ENCODE results near the gene MYH16.
"Not testable (repeated sequence)": the region's sequence is repeated elsewhere in the genome, so short reads cannot be mapped to it uniquely, and the experiment has no call there.

The MYH16 gene

GRCh38 chr7:99257675-99258074 lies 15.0 kb upstream of the MYH16 start:
- FAIRE-seq (no peak), DNase-seq (ENCODE audit: low spot score) (no peak)

GRCh38 chr7:99258501-99258900 lies 14.1 kb upstream of the MYH16 start:
- FAIRE-seq (no peak), DNase-seq (ENCODE audit: low spot score) (no peak)

- DNase-seq (ENCODE audit: low spot score) (no peak), FAIRE-seq (no peak)
Measured at GRCh38 chr7:99260395-99260794, 12.2 kb upstream of the MYH16 start.

- DNase-seq (ENCODE audit: low spot score) (no peak), FAIRE-seq (peak; percentile 17)
Measured at GRCh38 chr7:99261646-99262045, 11.0 kb upstream of the MYH16 start.

- DNase-seq (ENCODE audit: low spot score): no peak
- no peak for FAIRE-seq
Measured at GRCh38 chr7:99265848-99266480, 6.7 kb upstream of the MYH16 start.

- peak; percentile 98 for FAIRE-seq
- DNase-seq (ENCODE audit: low spot score): peak; percentile 99
Measured at GRCh38 chr7:99267481-99267840, 5.2 kb upstream of the MYH16 start.

GRCh38 chr7:99267841-99268576 lies 4.6 kb upstream of the MYH16 start:
- DNase-seq (ENCODE audit: low spot score): peak; percentile 73
- FAIRE-seq: no peak

GRCh38 chr7:99268577-99268908 lies 4.1 kb upstream of the MYH16 start:
- DNase-seq (ENCODE audit: low spot score): no peak
- FAIRE-seq: peak; percentile 94

- no peak for FAIRE-seq
Measured at GRCh38 chr7:99270702-99271101, 1.9 kb upstream of the MYH16 start.

GRCh38 chr7:99273561-99273960 lies 922 bp downstream of the MYH16 start:
- DNase-seq (ENCODE audit: low spot score): not testable (repeated sequence)
- FAIRE-seq: peak; percentile 13

More at GRCh38 chr7:99270702-99271101, 1.9 kb upstream of the MYH16 start:
- no peak for DNase-seq (ENCODE audit: low spot score)

- DNase-seq (ENCODE audit: low spot score); FAIRE-seq: not testable (repeated sequence)
Measured at GRCh38 chr7:99274908-99275307, 2.3 kb downstream of the MYH16 start.

GRCh38 chr7:99275496-99275895 lies 2.9 kb downstream of the MYH16 start:
- no peak for FAIRE-seq
- DNase-seq (ENCODE audit: low spot score): no peak

GRCh38 chr7:99278180-99278579 lies 5.5 kb downstream of the MYH16 start:
- no peak for DNase-seq (ENCODE audit: low spot score)
- FAIRE-seq: no peak

- not testable (repeated sequence) for DNase-seq (ENCODE audit: low spot score); FAIRE-seq
Measured at GRCh38 chr7:99284165-99284564, 11.5 kb downstream of the MYH16 start.

- DNase-seq (ENCODE audit: low spot score): no peak
- FAIRE-seq: no peak
Measured at GRCh38 chr7:99287779-99288534, 15.3 kb downstream of the MYH16 start.

GRCh38 chr7:99289185-99289584 lies 16.5 kb downstream of the MYH16 start:
- FAIRE-seq: peak; percentile 9
- no peak for DNase-seq (ENCODE audit: low spot score)

GRCh38 chr7:99290148-99290547 lies 17.5 kb downstream of the MYH16 start:
- DNase-seq (ENCODE audit: low spot score); FAIRE-seq: not testable (repeated sequence)

- FAIRE-seq: no peak
- no peak for DNase-seq (ENCODE audit: low spot score)
Measured at GRCh38 chr7:99290980-99291607, 18.5 kb downstream of the MYH16 start.

GRCh38 chr7:99292127-99292526 lies 19.5 kb downstream of the MYH16 start:
- FAIRE-seq (no peak), DNase-seq (ENCODE audit: low spot score) (no peak)

- no peak for DNase-seq (ENCODE audit: low spot score)
- no peak for FAIRE-seq
Measured at GRCh38 chr7:99293167-99293566, 20.5 kb downstream of the MYH16 start.

GRCh38 chr7:99293650-99294049 lies 21.0 kb downstream of the MYH16 start:
- FAIRE-seq (peak; percentile 42), DNase-seq (ENCODE audit: low spot score) (no peak)

- DNase-seq (ENCODE audit: low spot score) (no peak), FAIRE-seq (no peak)
Measured at GRCh38 chr7:99296471-99296870, 23.8 kb downstream of the MYH16 start.

Measured in urothelium cell line (cell line).